Ovary (tissue), 9 donors: Measurements from ENCODE around the gene DISC1. TPM values are rescaled to one million over a fixed set of nuclear protein-coding genes. Genes with fewer than 3 reads are reported as not detected.
A peak's percentile ranks its signal among the peaks of the same experiment; 100 is the strongest.

ENCODE experiments used
- DNase-seq, 5 donors: peaks; one replicate each; pipeline ENCODE4 v3.0.0-alpha.2; 2019 to 2020
- H3K27ac ChIP-seq, 2 donors: fragments of 200-600 bp; one replicate each; pipeline versions ENCODE4 v1.5.1 to v1.8.0; 2019 to 2022
- H3K27me3 ChIP-seq: fragments of 200-600 bp; one replicate; pipeline ENCODE4 v1.8.0; 2022
- H3K36me3 ChIP-seq: fragments of 200-600 bp; sonication (generic); one replicate; pipeline ENCODE4 v1.5.1; 2019
- H3K4me1 ChIP-seq: one replicate; pipeline ENCODE4 v1.8.1; 2013; ENCODE audit warnings: mild to moderate bottlenecking, moderate library complexity; ENCODE audit not compliant: insufficient read depth
- H3K4me3 ChIP-seq: fragments of 200-600 bp; sonication (generic); one replicate; pipeline ENCODE4 v1.5.1; 2017
- H3K9me3 ChIP-seq, 2 donors: fragments of 200-600 bp in 1 of 2; sonication (generic) in 1 of 2; one replicate each; pipeline versions ENCODE4 v1.5.1 to v1.8.1; 2013 to 2019; ENCODE audit warnings: mild to moderate bottlenecking in 1 of 2, moderate library complexity in 1 of 2
- EP300 ChIP-seq: sonication (generic); formaldehyde crosslinking; IDR thresholded peaks from one replicate; pipeline ENCODE4 v1.6.1; 2017; ENCODE audit warnings: antibody characterized with exemption
- POLR2A ChIP-seq: fragments of 450-650 bp; IDR thresholded peaks from one replicate; pipeline ENCODE4 v1.6.1; 2017; ENCODE audit warnings: antibody characterized with exemption, mild to moderate bottlenecking, moderate library complexity
- WGBS, 3 donors: extraction: QIAGEN DNeasy Blood & Tissue Kit in 1 of 3; methylation state at CpG; one replicate each; pipeline versions ENCODE4 v1.1.5 to v1.1.7; 2013 to 2017; 5-methylcytosine and 5-hydroxymethylcytosine counted together
- intact Hi-C, 4 donors: fragments of 100-400 bp; cut with DNase I; formaldehyde crosslinking; loops; one replicate each; pipeline versions ENCODE4 v1.11.0 to v1.15.1; 2022 to 2023
- polyA plus RNA-seq, 2 donors: library from polyadenylated mRNA; stranded (reverse); fragments of 200-250 nt in 1 of 2; fragments of 350-450 nt in 1 of 2; fragmentation: Illumina TruSeq in 1 of 2; extraction: RNeasy Lipid Tissue Mini Kit (QIAGEN cat#74804) in 1 of 2; gene quantifications; one replicate each; pipeline ENCODE4 v1.2.3, GENCODE V29; 2013 to 2014
- total RNA-seq, 7 donors: library from RNA; depleted of rRNA in 2 of 7; stranded (reverse); fragments of >200 nt in 2 of 7; fragmentation: NEBNext Ultra II Directional in 3 of 7; extraction: Animal tissue kit (Norgen Biotek cat#: 25700) in 3 of 7; gene quantifications; one replicate each; pipeline versions ENCODE4 v1.1.0 to v1.2.4, GENCODE V29; 2016 to 2023
- TF ChIP-seq, protein P1 (sequence below), 3 donors: fragments of 450-650 bp in 2 of 3; fragments of 200-600 bp in 1 of 3; IDR thresholded peaks; one replicate each; pipeline versions ENCODE4 v1.5.1 to v1.8.0; 2016 to 2022; ENCODE audit warnings: antibody characterized with exemption in 3 of 3, mild to moderate bottlenecking in 1 of 3
- donor health status: DM: no; HTN: no; CAD: no; lungs with moderate emphysema.
- donor health status: DM: no; HTN: no; CAD: no.
- donor health status: Bipolar disorder and iron deficiency.
- donor health status: DM: yes; HTN: yes; CAD: no.
- donor health status: DM: no; HTN: no; CAD: no.
- donor health status: DM: yes; HTN: yes; CAD: no.

Gene DISC1
- total and polyA plus RNA-seq, 9 donors = 3.0 to 24.3 (median 13.0) TPM

- no peaks in the 10 kb centered on the region for H3K9me3 ChIP-seq
- H3K36me3 ChIP-seq = no peaks in the 10 kb centered on the region
- DNase-seq = peak; percentile 23 to 46 (median 30)
- 32 to 58% (median 39%) methylated on average over 10 of the region's 10 CpGs for WGBS, 3 donors
- peaks cover 8% of the 10 kb centered on the region for H3K4me1 ChIP-seq
- H3K27me3 ChIP-seq = no peaks in the 10 kb centered on the region
- TF ChIP-seq POLR2A = no peak
- TF ChIP-seq, protein P1, sequence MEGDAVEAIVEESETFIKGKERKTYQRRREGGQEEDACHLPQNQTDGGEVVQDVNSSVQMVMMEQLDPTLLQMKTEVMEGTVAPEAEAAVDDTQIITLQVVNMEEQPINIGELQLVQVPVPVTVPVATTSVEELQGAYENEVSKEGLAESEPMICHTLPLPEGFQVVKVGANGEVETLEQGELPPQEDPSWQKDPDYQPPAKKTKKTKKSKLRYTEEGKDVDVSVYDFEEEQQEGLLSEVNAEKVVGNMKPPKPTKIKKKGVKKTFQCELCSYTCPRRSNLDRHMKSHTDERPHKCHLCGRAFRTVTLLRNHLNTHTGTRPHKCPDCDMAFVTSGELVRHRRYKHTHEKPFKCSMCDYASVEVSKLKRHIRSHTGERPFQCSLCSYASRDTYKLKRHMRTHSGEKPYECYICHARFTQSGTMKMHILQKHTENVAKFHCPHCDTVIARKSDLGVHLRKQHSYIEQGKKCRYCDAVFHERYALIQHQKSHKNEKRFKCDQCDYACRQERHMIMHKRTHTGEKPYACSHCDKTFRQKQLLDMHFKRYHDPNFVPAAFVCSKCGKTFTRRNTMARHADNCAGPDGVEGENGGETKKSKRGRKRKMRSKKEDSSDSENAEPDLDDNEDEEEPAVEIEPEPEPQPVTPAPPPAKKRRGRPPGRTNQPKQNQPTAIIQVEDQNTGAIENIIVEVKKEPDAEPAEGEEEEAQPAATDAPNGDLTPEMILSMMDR (IDR thresholded peaks at IDR 0.05) = no peak
- no peak for TF ChIP-seq EP300
- H3K4me3 ChIP-seq = no peak overlapping the region
- H3K27ac ChIP-seq = no peak overlapping the region
- intact Hi-C loops = no loop called here
Observed at GRCh38 chr1:232012773-232013386, 386.3 kb downstream of the DISC1 start.

- 84 to 93% (median 89%) methylated on average over 4 of the region's 4 CpGs for WGBS, 3 donors
- no peaks in the 10 kb centered on the region for H3K36me3 ChIP-seq
- no peak overlapping the region for H3K4me3 ChIP-seq
- no peak for DNase-seq
- no peaks in the 10 kb centered on the region for H3K27me3 ChIP-seq
- H3K9me3 ChIP-seq = no peaks in the 10 kb centered on the region
- intact Hi-C loops = no loop called here
- TF ChIP-seq, protein P1 (IDR thresholded peaks at IDR 0.05) = no peak
- TF ChIP-seq EP300 (no peak), POLR2A (no peak)
- no peak overlapping the region for H3K27ac ChIP-seq
- peaks cover 8% of the 10 kb centered on the region for H3K4me1 ChIP-seq
Observed at GRCh38 chr1:232014941-232015340, 388.4 kb downstream of the DISC1 start.

DNA sequence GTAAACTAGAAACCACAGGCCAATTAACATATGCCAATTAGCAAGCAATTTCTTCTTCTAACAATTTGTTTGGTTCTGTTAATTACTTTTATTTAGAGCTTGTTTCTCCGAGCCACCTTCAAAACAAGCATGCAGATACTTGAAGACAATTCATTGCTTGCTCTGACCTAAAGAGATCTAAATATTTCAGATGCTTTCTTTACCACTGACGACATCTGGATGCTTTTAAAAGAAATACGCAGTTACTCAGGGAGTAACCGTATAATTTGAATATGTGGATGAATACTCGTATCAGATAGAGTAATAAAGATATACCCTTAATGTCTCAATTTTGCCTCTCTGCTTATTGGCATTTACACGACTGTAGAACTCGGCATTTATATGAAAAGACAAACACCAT, 390.0 kb downstream of the DISC1 start:
- TF ChIP-seq, protein P1 (IDR thresholded peaks at IDR 0.05) = no peak
- TF ChIP-seq EP300 (no peak), POLR2A (no peak)
- intact Hi-C loops = no loop called here
- 32 to 49% (median 44%) methylated on average over 7 of the region's 7 CpGs for WGBS, 3 donors
- no peak overlapping the region for H3K4me3 ChIP-seq
- H3K36me3 ChIP-seq = no peaks in the 10 kb centered on the region
- peaks cover 8% of the 10 kb centered on the region for H3K4me1 ChIP-seq
- no peak for DNase-seq
- H3K9me3 ChIP-seq = no peaks in the 10 kb centered on the region
- H3K27ac ChIP-seq = no peak overlapping the region
- no peaks in the 10 kb centered on the region for H3K27me3 ChIP-seq

- intact Hi-C loops = no loop called here
- WGBS, 3 donors = 24 to 59% (median 41%) methylated on average over 2 of the region's 2 CpGs
- Histone ChIP-seq H3K4me1 (peaks cover 8% of the 10 kb centered on the region), H3K27me3 (no peaks in the 10 kb centered on the region), H3K36me3 (no peaks in the 10 kb centered on the region), H3K4me3 (no peak overlapping the region), H3K27ac (no peak overlapping the region), H3K9me3 (no peaks in the 10 kb centered on the region)
- TF ChIP-seq EP300 (no peak), POLR2A (no peak)
- TF ChIP-seq, protein P1 (IDR thresholded peaks at IDR 0.05) = no peak
- DNase-seq = no peak
Observed at GRCh38 chr1:232017057-232017456, 390.5 kb downstream of the DISC1 start.
